GM10248 (cell line): ENCODE data around the gene SLC39A9.

Experiments
- CTCF ChIA-PET: fragments of 300-600 bp; sonication (Branson Sonifier 250); formaldehyde crosslinking; extraction: SDS; loops from one replicate; lab custom pipeline; 2021; ENCODE audit warnings: antibody characterized with exemption; lab: Yijun Ruan, JAX
- POLR2A ChIA-PET: fragments of 350-650 bp; sonication (Branson Sonifier 250); formaldehyde crosslinking; extraction: SDS; loops from one replicate; lab custom pipeline; 2020; ENCODE audit warnings: antibody characterized with exemption; lab: Yijun Ruan, JAX
- DNase-seq: peaks from one replicate; pipeline ENCODE4 v3.0.0; 2012; ENCODE audit errors: extremely low spot score
- CTCF ChIP-seq: IDR thresholded peaks from 2 replicates; pipeline ENCODE4 v1.5.1; 2012; ENCODE audit warnings: mild to moderate bottlenecking, low read depth; ENCODE audit errors: extremely low read depth, missing control alignments, control extremely low read depth

The SLC39A9 gene

GRCh38 chr14:69506241-69506595 is 107.7 kb downstream of the SLC39A9 start:
- ChIA-PET POLR2A (no interaction called here), CTCF (interaction anchor here (1.1 to 1.2 kb wide), 3 partner anchors 9 to 70 kb away, joined by 3 read pairs; no protein-coding TSS in a partner anchor)
- no peak for DNase-seq
- no peak for TF ChIP-seq CTCF
